Neural cell (in vitro differentiated cells): ENCODE data around the gene CDK3. TPM values are rescaled to one million over a fixed set of nuclear protein-coding genes. Genes with fewer than 3 reads are reported as not detected.

Source experiments
- H2AFZ ChIP-seq: fragments of 200-600, 300-800 bp; sonication (generic), shearing (Covaris generic); 2 replicates; pipeline ENCODE4 v1.6.0; 2014; ENCODE audit warnings: low read depth, mild to moderate bottlenecking, antibody characterized with exemption, low read length, moderate library complexity
- H3F3A ChIP-seq: fragments of 200-600 bp; shearing (Covaris generic); 2 replicates; pipeline ENCODE4 v1.6.1; 2016; ENCODE audit warnings: mild to moderate bottlenecking, moderate library complexity, mixed read lengths, antibody characterized with exemption, low read length; ENCODE audit not compliant: insufficient read depth, poor library complexity, severe bottlenecking
- H3K27ac ChIP-seq: fragments of 200-600, 300-800 bp; sonication (generic), shearing (Covaris generic); 2 replicates; pipeline ENCODE4 v1.5.1; 2014; ENCODE audit warnings: mild to moderate bottlenecking, low read length, moderate library complexity
- H3K27me3 ChIP-seq: fragments of 300-800, 200-600 bp; sonication (generic), shearing (Covaris generic); 2 replicates; pipeline ENCODE4 v1.6.0; 2014; ENCODE audit warnings: mild to moderate bottlenecking, low read depth, low read length, moderate library complexity; ENCODE audit not compliant: insufficient read depth
- H3K36me3 ChIP-seq: fragments of 300-800, 200-600 bp; sonication (generic), shearing (Covaris generic); 2 replicates; pipeline ENCODE4 v1.5.1; 2014; ENCODE audit warnings: mild to moderate bottlenecking, antibody characterized with exemption, low read length, moderate library complexity; ENCODE audit not compliant: insufficient read depth
- H3K4me2 ChIP-seq: fragments of 300-800, 200-600 bp; sonication (generic), shearing (Covaris generic); 2 replicates; pipeline ENCODE4 v1.6.0; 2014; ENCODE audit warnings: mild to moderate bottlenecking, low read length
- H3K4me3 ChIP-seq: fragments of 300-800, 200-600 bp; sonication (generic), shearing (Covaris generic); 2 replicates; pipeline ENCODE4 v1.5.1; 2014; ENCODE audit warnings: mild to moderate bottlenecking, low read length, moderate library complexity
- H3K79me2 ChIP-seq: fragments of 200-600 bp; shearing (Covaris generic); replicated peaks from 2 replicates; pipeline ENCODE4 v1.6.0; 2014; ENCODE audit warnings: mild to moderate bottlenecking, low read length, moderate library complexity; ENCODE audit not compliant: insufficient read depth
- H3K9ac ChIP-seq: fragments of 300-800, 200-600 bp; sonication (generic), shearing (Covaris generic); 2 replicates; pipeline ENCODE4 v1.6.1; 2016; ENCODE audit warnings: mild to moderate bottlenecking, low read length, mixed read lengths
- H3K9me2 ChIP-seq: fragments of 200-600 bp; shearing (Covaris generic); 2 replicates; pipeline ENCODE4 v1.6.1; 2016; ENCODE audit warnings: mild to moderate bottlenecking, low read length, mixed read lengths; ENCODE audit not compliant: insufficient read depth
- H3K9me3 ChIP-seq: fragments of 200-600, 300-800 bp; sonication (generic), shearing (Covaris generic); 2 replicates; pipeline ENCODE4 v1.6.1; 2016; ENCODE audit warnings: mild to moderate bottlenecking, mixed run types, low read length, moderate library complexity, mixed read lengths
- H4K20me1 ChIP-seq: fragments of 200-600 bp; shearing (Covaris generic); 2 replicates; pipeline ENCODE4 v1.6.1; 2016; ENCODE audit warnings: mild to moderate bottlenecking, mixed run types; ENCODE audit not compliant: insufficient read depth
- EP300 ChIP-seq: fragments of 450-650 bp; conservative IDR thresholded peaks from 2 replicates; pipeline ENCODE4 v1.6.1; 2014; ENCODE audit warnings: antibody characterized with exemption, mild to moderate bottlenecking, moderate library complexity; ENCODE audit not compliant: poor library complexity, severe bottlenecking
- EZH2 ChIP-seq: fragments of 200-600, 300-800 bp; shearing (Covaris generic), sonication (generic); IDR thresholded peaks from 2 replicates; pipeline ENCODE4 v1.6.1; 2014; ENCODE audit warnings: antibody characterized with exemption, low read length, borderline replicate concordance, mild to moderate bottlenecking; ENCODE audit not compliant: insufficient read depth, poor library complexity, severe bottlenecking
- MXI1 ChIP-seq: fragments of 450-650 bp; conservative IDR thresholded peaks from 2 replicates; pipeline ENCODE4 v1.6.1; 2014; ENCODE audit warnings: antibody characterized with exemption, mild to moderate bottlenecking; ENCODE audit not compliant: poor library complexity, severe bottlenecking
- POLR2AphosphoS5 ChIP-seq: IDR thresholded peaks from 2 replicates; pipeline ENCODE4 v1.6.1; 2012
- RAD21 ChIP-seq: fragments of 450-650 bp; conservative IDR thresholded peaks from 2 replicates; pipeline ENCODE4 v1.6.1; 2014; ENCODE audit warnings: antibody characterized with exemption, mild to moderate bottlenecking, moderate library complexity
- SMC3 ChIP-seq: fragments of 450-650 bp; conservative IDR thresholded peaks from 2 replicates; pipeline ENCODE4 v1.6.1; 2014; ENCODE audit warnings: antibody characterized with exemption, mild to moderate bottlenecking, moderate library complexity; ENCODE audit not compliant: poor library complexity
- TAF1 ChIP-seq: IDR thresholded peaks from 2 replicates; pipeline ENCODE4 v1.6.1; 2012; ENCODE audit warnings: low read depth
- polyA plus RNA-seq: library from polyadenylated mRNA; depleted of rRNA; stranded (reverse); fragments of >200 nt; gene quantifications from 2 replicates; pipeline ENCODE4 v1.2.3, GENCODE V29; 2014
- TF ChIP-seq, protein P1 (sequence below): fragments of 450-650 bp; IDR thresholded peaks from 2 replicates; pipeline ENCODE4 v1.5.1; 2014; ENCODE audit warnings: antibody characterized with exemption, mild to moderate bottlenecking, moderate library complexity; ENCODE audit not compliant: poor library complexity, severe bottlenecking
- TF ChIP-seq, protein P2 (sequence below): IDR thresholded peaks from 2 replicates; pipeline ENCODE4 v1.6.1; 2012; ENCODE audit warnings: borderline replicate concordance

The CDK3 gene
- polyA plus RNA-seq, 1 donor from 2014 or later = 29.2 TPM

DNA sequence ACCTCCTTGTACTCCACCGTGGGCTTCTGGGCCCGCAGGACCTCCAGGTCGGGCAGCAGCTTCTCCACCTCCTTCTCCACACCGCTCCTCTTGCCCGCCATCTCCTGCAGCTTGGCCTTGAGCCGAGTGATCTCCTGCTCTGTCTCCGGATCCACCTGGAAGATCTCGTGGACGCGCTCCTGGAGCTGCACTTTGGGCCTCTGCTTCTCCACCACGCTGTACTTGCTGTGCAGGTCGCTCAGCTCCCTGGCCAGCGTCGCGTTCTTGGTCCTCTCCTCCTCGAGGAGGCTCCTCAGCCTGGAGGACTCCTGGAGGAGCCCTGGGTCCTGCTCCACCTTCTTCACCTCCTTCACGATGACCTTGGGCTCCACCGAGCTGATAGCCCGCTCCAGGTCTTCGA lies 8.8 kb downstream of the CDK3 start:
- no peak overlapping the region for H3K4me3 ChIP-seq
- H3K36me3 ChIP-seq = no peaks in the 10 kb centered on the region
- no peaks in the 10 kb centered on the region for H3F3A ChIP-seq
- H3K79me2 ChIP-seq = no peaks in the 10 kb centered on the region
- no peak overlapping the region for H3K27ac ChIP-seq
- TF ChIP-seq POLR2AphosphoS5 = no peak
- no peak for TF ChIP-seq EP300
- TF ChIP-seq, protein P1, sequence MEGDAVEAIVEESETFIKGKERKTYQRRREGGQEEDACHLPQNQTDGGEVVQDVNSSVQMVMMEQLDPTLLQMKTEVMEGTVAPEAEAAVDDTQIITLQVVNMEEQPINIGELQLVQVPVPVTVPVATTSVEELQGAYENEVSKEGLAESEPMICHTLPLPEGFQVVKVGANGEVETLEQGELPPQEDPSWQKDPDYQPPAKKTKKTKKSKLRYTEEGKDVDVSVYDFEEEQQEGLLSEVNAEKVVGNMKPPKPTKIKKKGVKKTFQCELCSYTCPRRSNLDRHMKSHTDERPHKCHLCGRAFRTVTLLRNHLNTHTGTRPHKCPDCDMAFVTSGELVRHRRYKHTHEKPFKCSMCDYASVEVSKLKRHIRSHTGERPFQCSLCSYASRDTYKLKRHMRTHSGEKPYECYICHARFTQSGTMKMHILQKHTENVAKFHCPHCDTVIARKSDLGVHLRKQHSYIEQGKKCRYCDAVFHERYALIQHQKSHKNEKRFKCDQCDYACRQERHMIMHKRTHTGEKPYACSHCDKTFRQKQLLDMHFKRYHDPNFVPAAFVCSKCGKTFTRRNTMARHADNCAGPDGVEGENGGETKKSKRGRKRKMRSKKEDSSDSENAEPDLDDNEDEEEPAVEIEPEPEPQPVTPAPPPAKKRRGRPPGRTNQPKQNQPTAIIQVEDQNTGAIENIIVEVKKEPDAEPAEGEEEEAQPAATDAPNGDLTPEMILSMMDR = no peak
- no peak for TF ChIP-seq EZH2
- TF ChIP-seq SMC3 = no peak
- TF ChIP-seq, protein P2, sequence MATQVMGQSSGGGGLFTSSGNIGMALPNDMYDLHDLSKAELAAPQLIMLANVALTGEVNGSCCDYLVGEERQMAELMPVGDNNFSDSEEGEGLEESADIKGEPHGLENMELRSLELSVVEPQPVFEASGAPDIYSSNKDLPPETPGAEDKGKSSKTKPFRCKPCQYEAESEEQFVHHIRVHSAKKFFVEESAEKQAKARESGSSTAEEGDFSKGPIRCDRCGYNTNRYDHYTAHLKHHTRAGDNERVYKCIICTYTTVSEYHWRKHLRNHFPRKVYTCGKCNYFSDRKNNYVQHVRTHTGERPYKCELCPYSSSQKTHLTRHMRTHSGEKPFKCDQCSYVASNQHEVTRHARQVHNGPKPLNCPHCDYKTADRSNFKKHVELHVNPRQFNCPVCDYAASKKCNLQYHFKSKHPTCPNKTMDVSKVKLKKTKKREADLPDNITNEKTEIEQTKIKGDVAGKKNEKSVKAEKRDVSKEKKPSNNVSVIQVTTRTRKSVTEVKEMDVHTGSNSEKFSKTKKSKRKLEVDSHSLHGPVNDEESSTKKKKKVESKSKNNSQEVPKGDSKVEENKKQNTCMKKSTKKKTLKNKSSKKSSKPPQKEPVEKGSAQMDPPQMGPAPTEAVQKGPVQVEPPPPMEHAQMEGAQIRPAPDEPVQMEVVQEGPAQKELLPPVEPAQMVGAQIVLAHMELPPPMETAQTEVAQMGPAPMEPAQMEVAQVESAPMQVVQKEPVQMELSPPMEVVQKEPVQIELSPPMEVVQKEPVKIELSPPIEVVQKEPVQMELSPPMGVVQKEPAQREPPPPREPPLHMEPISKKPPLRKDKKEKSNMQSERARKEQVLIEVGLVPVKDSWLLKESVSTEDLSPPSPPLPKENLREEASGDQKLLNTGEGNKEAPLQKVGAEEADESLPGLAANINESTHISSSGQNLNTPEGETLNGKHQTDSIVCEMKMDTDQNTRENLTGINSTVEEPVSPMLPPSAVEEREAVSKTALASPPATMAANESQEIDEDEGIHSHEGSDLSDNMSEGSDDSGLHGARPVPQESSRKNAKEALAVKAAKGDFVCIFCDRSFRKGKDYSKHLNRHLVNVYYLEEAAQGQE = no peak
- no peak for TF ChIP-seq MXI1
- no peak for TF ChIP-seq RAD21
- no peak for TF ChIP-seq TAF1
- H3K9me2 ChIP-seq = no peaks in the 10 kb centered on the region
- H3K4me2 ChIP-seq = no peak overlapping the region
- no peaks in the 10 kb centered on the region for H3K9me3 ChIP-seq
- H4K20me1 ChIP-seq = no peaks in the 10 kb centered on the region
- no peaks in the 10 kb centered on the region for H3K27me3 ChIP-seq
- no peak overlapping the region for H3K9ac ChIP-seq
- no peak overlapping the region for H2AFZ ChIP-seq

DNA sequence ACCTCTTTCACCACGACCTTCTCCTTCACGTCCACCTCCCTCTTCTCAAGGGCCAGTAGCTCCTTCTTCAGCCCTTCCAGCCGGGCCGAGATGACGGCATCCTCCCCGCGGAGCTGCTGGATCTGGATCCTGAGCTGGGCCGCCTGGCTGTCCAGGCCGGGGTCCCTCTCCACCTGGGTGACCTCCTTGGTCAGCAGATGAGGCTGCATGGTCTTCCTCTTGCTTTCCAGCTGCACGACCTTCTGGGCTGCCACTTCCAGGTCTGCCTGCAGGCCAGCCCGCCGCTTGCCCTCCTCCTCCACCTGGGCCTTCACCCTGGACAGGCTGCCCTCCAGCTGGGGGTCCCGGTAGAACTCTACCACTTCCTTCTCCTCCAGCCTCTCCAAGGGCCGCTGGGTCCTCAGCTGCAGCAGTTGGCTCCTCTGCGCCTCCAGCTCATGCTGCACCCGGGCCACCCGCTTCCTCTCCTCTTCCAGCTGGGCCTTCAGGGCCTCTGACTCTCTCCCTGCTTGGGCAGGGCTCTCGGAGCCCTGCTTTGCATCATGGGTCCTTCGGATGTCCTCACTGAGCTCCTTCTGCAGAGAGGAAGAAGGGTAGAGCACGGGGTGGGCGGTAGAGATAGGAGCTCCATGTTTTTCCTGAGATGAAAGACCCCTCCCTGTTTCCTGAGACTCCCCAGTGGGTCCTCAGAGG lies 9.5 kb downstream of the CDK3 start:
- no peaks in the 10 kb centered on the region for H3K36me3 ChIP-seq
- H3K9me2 ChIP-seq = no peaks in the 10 kb centered on the region
- no peak overlapping the region for H2AFZ ChIP-seq
- H3K79me2 ChIP-seq = no peaks in the 10 kb centered on the region
- no peaks in the 10 kb centered on the region for H4K20me1 ChIP-seq
- H3K4me3 ChIP-seq = no peak overlapping the region
- TF ChIP-seq MXI1 = no peak
- no peak for TF ChIP-seq SMC3
- TF ChIP-seq POLR2AphosphoS5 = no peak
- TF ChIP-seq TAF1 = no peak
- TF ChIP-seq, protein P1 = no peak
- TF ChIP-seq, protein P2 = no peak
- no peak for TF ChIP-seq EP300
- no peak for TF ChIP-seq RAD21
- TF ChIP-seq EZH2 = no peak
- H3F3A ChIP-seq = no peaks in the 10 kb centered on the region
- H3K9ac ChIP-seq = no peak overlapping the region
- no peak overlapping the region for H3K27ac ChIP-seq
- H3K27me3 ChIP-seq = no peaks in the 10 kb centered on the region
- no peaks in the 10 kb centered on the region for H3K9me3 ChIP-seq
- H3K4me2 ChIP-seq = no peak overlapping the region
